ENCODE data around the gene DCPS.

DCPS gene

GRCh38 chr11:126313826-126314225, 10.0 kb downstream of the DCPS start:
- TF ChIP-seq FOXM1 (IDR thresholded peaks at IDR 0.05; ENCODE audit: borderline replicate concordance, low read depth): no peak
- TF ChIP-seq CREB1 (IDR thresholded peaks at IDR 0.05; ENCODE audit: low read depth): no peak
- no peak for TF ChIP-seq CEBPB (IDR thresholded peaks at IDR 0.05)
- TF ChIP-seq RAD21 (IDR thresholded peaks at IDR 0.05; ENCODE audit: low read depth): no peak
- no peak for TF ChIP-seq USF1 (IDR thresholded peaks at IDR 0.05)
- TF ChIP-seq TEAD4 (IDR thresholded peaks at IDR 0.05): no peak
- TF ChIP-seq EGR1 (IDR thresholded peaks at IDR 0.05): no peak

GRCh38 chr11:126317432-126317755, 13.5 kb downstream of the DCPS start:
- TF ChIP-seq ZBTB7A (IDR thresholded peaks at IDR 0.05; ENCODE audit: low read depth) (no peak), RAD21 (IDR thresholded peaks at IDR 0.05; ENCODE audit: low read depth) (no peak), USF1 (IDR thresholded peaks at IDR 0.05) (no peak), EGR1 (IDR thresholded peaks at IDR 0.05) (no peak), NFIC (IDR thresholded peaks at IDR 0.05) (no peak), MAX (IDR thresholded peaks at IDR 0.05) (no peak), TCF12 (IDR thresholded peaks at IDR 0.05; ENCODE audit: low read depth) (no peak)

- TF ChIP-seq REST (IDR thresholded peaks at IDR 0.05; ENCODE audit: low read depth): no peak
- TF ChIP-seq CEBPB (IDR thresholded peaks at IDR 0.05): no peak
- no peak for TF ChIP-seq TEAD4 (IDR thresholded peaks at IDR 0.05)
These were observed 14.1 kb downstream of the DCPS start for GRCh38 chr11:126317756-126318573.

GRCh38 chr11:126318574-126319373, 14.9 kb downstream of the DCPS start:
- no peak for TF ChIP-seq YY1 (IDR thresholded peaks at IDR 0.05; ENCODE audit: low read depth)
- TF ChIP-seq ZBTB7A (IDR thresholded peaks at IDR 0.05; ENCODE audit: low read depth): no peak
- TF ChIP-seq RAD21 (IDR thresholded peaks at IDR 0.05; ENCODE audit: low read depth): no peak
- TF ChIP-seq CEBPB (IDR thresholded peaks at IDR 0.05): no peak
- TF ChIP-seq TEAD4 (IDR thresholded peaks at IDR 0.05): no peak
- no peak for TF ChIP-seq TCF12 (IDR thresholded peaks at IDR 0.05; ENCODE audit: low read depth)
- TF ChIP-seq CREB1 (IDR thresholded peaks at IDR 0.05; ENCODE audit: low read depth): no peak
- TF ChIP-seq MAX (IDR thresholded peaks at IDR 0.05): no peak

GRCh38 chr11:126319374-126319740, 15.5 kb downstream of the DCPS start:
- TF ChIP-seq TEAD4 (IDR thresholded peaks at IDR 0.05): no peak
- no peak for TF ChIP-seq CREB1 (IDR thresholded peaks at IDR 0.05; ENCODE audit: low read depth)
- TF ChIP-seq USF1 (IDR thresholded peaks at IDR 0.05): no peak
- TF ChIP-seq EP300 (IDR thresholded peaks at IDR 0.05; ENCODE audit: borderline replicate concordance): no peak
- no peak for TF ChIP-seq NFIC (IDR thresholded peaks at IDR 0.05)
- TF ChIP-seq YY1 (IDR thresholded peaks at IDR 0.05; ENCODE audit: low read depth): no peak
- no peak for TF ChIP-seq TCF12 (IDR thresholded peaks at IDR 0.05; ENCODE audit: low read depth)
- TF ChIP-seq REST (IDR thresholded peaks at IDR 0.05; ENCODE audit: low read depth): no peak
- TF ChIP-seq CEBPB (IDR thresholded peaks at IDR 0.05): no peak
- no peak for TF ChIP-seq TAF1 (IDR thresholded peaks at IDR 0.05; ENCODE audit: low read depth)
- TF ChIP-seq RAD21 (IDR thresholded peaks at IDR 0.05; ENCODE audit: low read depth): no peak
- TF ChIP-seq ZBTB7A (IDR thresholded peaks at IDR 0.05; ENCODE audit: low read depth): no peak
- no peak for TF ChIP-seq EGR1 (IDR thresholded peaks at IDR 0.05)
- TF ChIP-seq MAX (IDR thresholded peaks at IDR 0.05): no peak
- TF ChIP-seq FOXM1 (IDR thresholded peaks at IDR 0.05; ENCODE audit: borderline replicate concordance, low read depth): no peak

All from Ishikawa (cell line).